Frontal cortex (tissue), 4 donors: ENCODE results near the gene WFDC11. TPM values are rescaled to one million over a fixed set of nuclear protein-coding genes. Genes with fewer than 3 reads are reported as not detected.

Experiments used
- DNase-seq, 2 donors: peaks; one replicate each; pipeline ENCODE4 v3.0.0; 2012; ENCODE audit warnings: low spot score in 2 of 2
- FAIRE-seq: peaks from 2 replicates; lab custom pipeline; 2012; peaks lifted over from hg19 to GRCh38; lab: Jason Lieb, UNC
- small RNA-seq: library from RNA; depleted of rRNA; stranded (forward); fragments of <200 nt; gene quantifications from one replicate; pipeline ENCODE3, GENCODE V24; 2014
- total RNA-seq: library from RNA; depleted of rRNA; stranded (reverse); fragments of >200 nt; gene quantifications from one replicate; pipeline ENCODE4 v1.2.3, GENCODE V29; 2014
- donor health status: control.
- donor health status: control.
- donor health status: control.

Gene WFDC11
- total RNA-seq, 1 donor from 2014 or later: not detected

GRCh38 chr20:45629496-45630100, 40.4 kb downstream of the WFDC11 start, which contains the start of gene WFDC10A:
Gene WFDC10A, plus strand, starts transcription at chr20:45629739. Its CDS starts 75 bp downstream, at chr20:45629814.
- FAIRE-seq (no peak), DNase-seq (no peak)

- no peak for DNase-seq
- FAIRE-seq: no peak
Observed at GRCh38 chr20:45626540-45626939, 43.5 kb downstream of the WFDC11 start.

- no peak for DNase-seq
- no peak for FAIRE-seq
Observed at GRCh38 chr20:45621593-45621992, 48.4 kb downstream of the WFDC11 start.

GRCh38 chr20:45617591-45617990, 52.4 kb downstream of the WFDC11 start:
- no peak for FAIRE-seq

GRCh38 chr20:45612314-45612713, 57.7 kb downstream of the WFDC11 start:
- FAIRE-seq (no peak), DNase-seq (no peak)

More at GRCh38 chr20:45617591-45617990, 52.4 kb downstream of the WFDC11 start:
- DNase-seq: no peak

GRCh38 chr20:45611054-45611453, 59.0 kb downstream of the WFDC11 start:
- no peak for FAIRE-seq

GRCh38 chr20:45607810-45608209, 62.2 kb downstream of the WFDC11 start:
- FAIRE-seq: no peak
- DNase-seq: no peak

More at GRCh38 chr20:45611054-45611453, 59.0 kb downstream of the WFDC11 start:
- no peak for DNase-seq

Small RNA genes lying within 50 kb of the gene (small RNA-seq; reads per million reads assigned to genes)
- not detected for gene MIR3617

Other genes starting within 250 kb of the WFDC11 start
- 3.3 TPM for gene WFDC2, start 200.5 kb downstream of the WFDC11 start, total RNA-seq
- gene SPINT3, start 154.6 kb downstream of the WFDC11 start, total RNA-seq: not detected
- gene WFDC6, start 130.8 kb downstream of the WFDC11 start, total RNA-seq: not detected
- not detected for gene EPPIN, start 122.8 kb downstream of the WFDC11 start, total RNA-seq
- gene WFDC8, start 91.0 kb downstream of the WFDC11 start, total RNA-seq: not detected
- not detected for gene WFDC10A, start 40.5 kb downstream of the WFDC11 start, total RNA-seq
- gene WFDC9, start 39.0 kb downstream of the WFDC11 start, total RNA-seq: not detected
- gene WFDC13, start 31.8 kb upstream of the WFDC11 start, total RNA-seq: not detected
- not detected for gene WFDC10B, start 34.8 kb upstream of the WFDC11 start, total RNA-seq
- not detected for gene SPINT4, start 52.1 kb upstream of the WFDC11 start, total RNA-seq
- gene WFDC3, start 121.6 kb upstream of the WFDC11 start, total RNA-seq: not detected
- gene DNTTIP1, start 121.7 kb upstream of the WFDC11 start, total RNA-seq: 13.0 TPM
- gene UBE2C, start 142.4 kb upstream of the WFDC11 start, total RNA-seq: 3.7 TPM
- not detected for gene TNNC2, start 157.1 kb upstream of the WFDC11 start, total RNA-seq
- 15.5 TPM for gene SNX21, start 163.6 kb upstream of the WFDC11 start, total RNA-seq
- gene ACOT8, start 187.2 kb upstream of the WFDC11 start, total RNA-seq: 32.6 TPM
- gene ZSWIM3, start 187.4 kb upstream of the WFDC11 start, total RNA-seq: 13.9 TPM
- 5.3 TPM for gene ZSWIM1, start 211.0 kb upstream of the WFDC11 start, total RNA-seq
- gene SPATA25, start 217.4 kb upstream of the WFDC11 start, total RNA-seq: 2.0 TPM
- gene NEURL2, start 221.0 kb upstream of the WFDC11 start, total RNA-seq: 3.3 TPM
- gene CTSA, start 221.1 kb upstream of the WFDC11 start, total RNA-seq: 14.7 TPM
- 19.2 TPM for gene PLTP, start 241.9 kb upstream of the WFDC11 start, total RNA-seq